HCT116 (cell line): ENCODE measurements around the gene RAP2A. TPM values are rescaled to one million over a fixed set of nuclear protein-coding genes. Genes with fewer than 3 reads are reported as not detected.

Source experiments
- ATAC-seq: fragments of 200-7000 bp; cut with Tn5 transposase; 2 replicates; pipeline ENCODE4 v1.9.1; 2020; ENCODE audit warnings: mild to moderate bottlenecking, moderate library complexity
- BruUV-seq: library from RNA; stranded (reverse); fragments of 400-500 nt; replicated peaks from 2 replicates; lab custom pipeline; 2021; lab: Mats Ljungman, UMichigan
- CTCF ChIA-PET: fragments of 300-600 bp; sonication (Branson Sonifier 250); formaldehyde crosslinking; loops from one replicate; lab custom pipeline; 2021; ENCODE audit warnings: antibody characterized with exemption; lab: Charles Lee
- POLR2A ChIA-PET: fragments of 300-600, 350-600 bp; sonication (Branson Sonifier 250); formaldehyde crosslinking; loops from one replicate; lab custom pipeline; 2021; ENCODE audit warnings: antibody characterized with exemption; lab: Charles Lee
- RAD21 ChIA-PET, 2 experiments: fragments of 300-600 bp; sonication (Branson Sonifier 250); formaldehyde crosslinking; loops; one replicate each; lab custom pipeline; 2023; ENCODE audit warnings: low total read pairs in 2 of 2; ENCODE audit not compliant: uncharacterized antibody in 2 of 2, unreplicated experiment in 2 of 2, low non-redundant PET in 1 of 2; lab: Charles Lee
- DNase-seq: peaks from one replicate; pipeline ENCODE4 v3.0.0-alpha.2; 2010; ENCODE audit warnings: low read depth, low spot score
- H2AFZ ChIP-seq: fragments of 200-600 bp; shearing (Covaris generic), sonication (generic); 2 replicates; pipeline ENCODE4 v1.6.1; 2017; ENCODE audit warnings: low read depth, mixed run types, mixed read lengths, antibody characterized with exemption, low read length; ENCODE audit not compliant: poor library complexity, severe bottlenecking
- H3K27ac ChIP-seq: 2 replicates; pipeline ENCODE4 v1.5.1; 2012; ENCODE audit warnings: low read depth, low read length
- H3K27me3 ChIP-seq: fragments of 200-600 bp; sonication (generic); 2 replicates; pipeline ENCODE4 v1.6.1; 2016; ENCODE audit warnings: mixed run types, low read length, mixed read lengths; ENCODE audit not compliant: insufficient read depth
- H3K36me3 ChIP-seq, 2 experiments: fragments of 200-500 bp in 1 of 2; fragments of 200-600 bp in 1 of 2; sonication (Bioruptor generic) in 1 of 2; sonication (generic) in 1 of 2; 2 replicates each; pipeline versions ENCODE4 v1.5.1 to v1.6.1; 2014 to 2016; ENCODE audit warnings: low read length in 2 of 2, inconsistent platforms in 1 of 2, mixed read lengths in 1 of 2, mixed run types in 1 of 2; ENCODE audit not compliant: insufficient read depth in 2 of 2, control insufficient read depth in 1 of 2
- H3K4me1 ChIP-seq, 2 experiments: fragments of 200-600 bp in 1 of 2; sonication (generic) in 1 of 2; 2 replicates each; pipeline versions ENCODE4 v1.5.1 to v1.6.1; 2012 to 2017; ENCODE audit warnings: low read length in 2 of 2, inconsistent platforms in 1 of 2, mild to moderate bottlenecking in 1 of 2, mixed read lengths in 1 of 2, mixed run types in 1 of 2, moderate library complexity in 1 of 2; ENCODE audit not compliant: insufficient read depth in 2 of 2, control insufficient read depth in 1 of 2
- H3K4me2 ChIP-seq: fragments of 200-600 bp; sonication (generic); 2 replicates; pipeline ENCODE4 v1.6.1; 2017; ENCODE audit warnings: mixed run types, low read length, mixed read lengths
- H3K4me3 ChIP-seq, 2 experiments: fragments of 200-600 bp in 1 of 2; sonication (generic) in 1 of 2; replicated peaks in 1 of 2; 2 replicates each; pipeline ENCODE4 v1.5.1; 2011 to 2016; ENCODE audit warnings: low read length in 2 of 2, control low read depth in 1 of 2, low read depth in 1 of 2, mild to moderate bottlenecking in 1 of 2, mixed read lengths in 1 of 2, mixed run types in 1 of 2
- H3K79me2 ChIP-seq: fragments of 200-600 bp; sonication (generic); 2 replicates; pipeline ENCODE4 v1.6.1; 2017; ENCODE audit warnings: mild to moderate bottlenecking, mixed run types, low read length, moderate library complexity, mixed read lengths; ENCODE audit not compliant: insufficient read depth
- H3K9ac ChIP-seq: fragments of 200-600 bp; sonication (generic); 2 replicates; pipeline ENCODE4 v1.6.1; 2016; ENCODE audit warnings: low read length, mixed read lengths
- H3K9me2 ChIP-seq: fragments of 200-600 bp; sonication (generic), shearing (Covaris generic); 2 replicates; pipeline ENCODE4 v1.6.1; 2017; ENCODE audit warnings: mixed run types, mild to moderate bottlenecking, moderate library complexity; ENCODE audit not compliant: insufficient read depth
- H3K9me3 ChIP-seq, 2 experiments: fragments of 200-500 bp in 1 of 2; fragments of 200-600 bp in 1 of 2; sonication (Bioruptor generic) in 1 of 2; sonication (generic) in 1 of 2; 2 replicates each; pipeline ENCODE4 v1.6.1; 2014 to 2017; ENCODE audit warnings: low read length in 2 of 2, mixed read lengths in 2 of 2, inconsistent platforms in 1 of 2, low read depth in 1 of 2, mild to moderate bottlenecking in 1 of 2, mixed run types in 1 of 2, moderate library complexity in 1 of 2; ENCODE audit not compliant: control insufficient read depth in 1 of 2, insufficient read depth in 1 of 2
- H4K20me1 ChIP-seq: fragments of 200-600 bp; sonication (generic), shearing (Covaris generic); 2 replicates; pipeline ENCODE4 v1.6.1; 2017; ENCODE audit warnings: mixed run types, mild to moderate bottlenecking, moderate library complexity; ENCODE audit not compliant: insufficient read depth
- EGR1 ChIP-seq: IDR thresholded peaks from 2 replicates; pipeline ENCODE4 v1.6.1; 2012; ENCODE audit warnings: low read depth
- EZH2 ChIP-seq: fragments of 200-600 bp; sonication (generic); IDR thresholded peaks from 2 replicates; pipeline ENCODE4 v1.6.1; 2017; ENCODE audit warnings: antibody characterized with exemption, mixed run types
- FOSL1 ChIP-seq: IDR thresholded peaks from 2 replicates; pipeline ENCODE4 v1.6.1; 2012; ENCODE audit warnings: low read depth
- RAD21 ChIP-seq: IDR thresholded peaks from 2 replicates; pipeline ENCODE4 v1.6.1; 2012; ENCODE audit warnings: low read depth, mild to moderate bottlenecking
- REST ChIP-seq: IDR thresholded peaks from 2 replicates; pipeline ENCODE4 v1.6.1; 2012; ENCODE audit warnings: low read depth
- SP1 ChIP-seq: IDR thresholded peaks from 2 replicates; pipeline ENCODE4 v1.6.1; 2012; ENCODE audit warnings: low read depth
- TCF7L2 ChIP-seq: IDR thresholded peaks from 2 replicates; pipeline ENCODE4 v1.7.0; 2011; ENCODE audit warnings: borderline replicate concordance, inconsistent platforms; ENCODE audit not compliant: insufficient read depth, insufficient read length; ENCODE audit errors: extremely low read depth
- intact Hi-C: fragments of 100-400 bp; cut with micrococcal nuclease; formaldehyde crosslinking; loops from 2 replicates; pipeline ENCODE4 v1.10.0; 2022
- total RNA-seq: library from RNA; stranded (reverse); gene quantifications from one replicate; pipeline ENCODE4 v1.2.1, GENCODE V29; 2021; ENCODE audit not compliant: unreplicated experiment
- TF ChIP-seq, protein P1 (sequence below): IDR thresholded peaks from 2 replicates; pipeline ENCODE4 v1.6.1; 2012
- TF ChIP-seq, protein P2 (sequence below): IDR thresholded peaks from 2 replicates; pipeline ENCODE4 v1.6.1; 2012

RAP2A gene
- total RNA-seq, 1 experiment from 2014 or later = 27.6 TPM

DNA sequence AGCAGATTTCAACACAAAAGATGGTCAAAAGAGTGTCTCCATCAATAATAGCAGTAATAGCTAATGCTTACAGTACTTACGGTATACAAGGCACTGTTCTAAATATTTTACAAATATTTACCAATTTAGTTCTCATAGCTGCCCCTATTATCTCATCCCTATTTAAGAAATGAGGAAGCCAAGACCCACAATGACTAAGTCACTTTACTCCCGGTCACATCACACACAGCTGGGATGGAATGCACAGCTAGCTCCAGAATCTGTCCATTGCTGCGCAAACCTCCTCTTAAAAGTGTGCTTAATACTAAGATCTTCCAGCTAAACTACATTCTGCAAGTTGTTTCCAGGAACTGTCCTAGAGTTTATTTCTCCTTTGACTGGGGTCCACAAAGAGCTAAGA, 63.4 kb downstream of the RAP2A start:
- no TSS peak for BruUV-seq

GRCh38 chr13:97498419-97498818, 64.5 kb downstream of the RAP2A start:
- BruUV-seq = no TSS peak
- no peaks in the 10 kb centered on the region for H3K4me1 ChIP-seq
- intact Hi-C loops = no loop called here
- H3K27ac ChIP-seq = no peak overlapping the region
- RAD21 ChIA-PET = no interaction called here
- no peak for TF ChIP-seq TCF7L2
- no peak for TF ChIP-seq REST
- TF ChIP-seq FOSL1 = no peak
- TF ChIP-seq, protein P1, sequence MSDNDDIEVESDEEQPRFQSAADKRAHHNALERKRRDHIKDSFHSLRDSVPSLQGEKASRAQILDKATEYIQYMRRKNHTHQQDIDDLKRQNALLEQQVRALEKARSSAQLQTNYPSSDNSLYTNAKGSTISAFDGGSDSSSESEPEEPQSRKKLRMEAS = no peak
- TF ChIP-seq, protein P2, sequence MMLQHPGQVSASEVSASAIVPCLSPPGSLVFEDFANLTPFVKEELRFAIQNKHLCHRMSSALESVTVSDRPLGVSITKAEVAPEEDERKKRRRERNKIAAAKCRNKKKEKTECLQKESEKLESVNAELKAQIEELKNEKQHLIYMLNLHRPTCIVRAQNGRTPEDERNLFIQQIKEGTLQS = no peak
- TF ChIP-seq SP1 = no peak
- no peak for TF ChIP-seq RAD21
- TF ChIP-seq EGR1 = no peak
- no peak overlapping the region for H3K4me3 ChIP-seq
- CTCF ChIA-PET = no interaction called here
- POLR2A ChIA-PET = no interaction called here
- 0 out of 2 replicates have a peak, but pooled peaks cover under 1% of the 10 kb centered on the region for H3K27me3 ChIP-seq
- DNase-seq = no peak
- no peaks in the 10 kb centered on the region for H3K9me3 ChIP-seq
- no peak overlapping the region for H2AFZ ChIP-seq
- no peaks in the 10 kb centered on the region for H3K9me2 ChIP-seq
- H3K36me3 ChIP-seq = no peaks in the 10 kb centered on the region
- ATAC-seq = no peak
- no peaks in the 10 kb centered on the region for H4K20me1 ChIP-seq
- H3K9ac ChIP-seq = no peak overlapping the region
- H3K79me2 ChIP-seq = no peaks in the 10 kb centered on the region
- H3K4me2 ChIP-seq = no peak overlapping the region

More for the DNA sequence above, 63.4 kb downstream of the RAP2A start:
- POLR2A ChIA-PET = no interaction called here
- Histone ChIP-seq H2AFZ (no peak overlapping the region), H3K9ac (no peak overlapping the region), H3K27ac (no peak overlapping the region), H3K4me3 (no peak overlapping the region), H3K4me2 (no peak overlapping the region), H3K9me3 (no peaks in the 10 kb centered on the region), H3K9me2 (no peaks in the 10 kb centered on the region), H3K79me2 (no peaks in the 10 kb centered on the region), H3K27me3 (no peaks in the 10 kb centered on the region), H4K20me1 (no peaks in the 10 kb centered on the region), H3K36me3 (no peaks in the 10 kb centered on the region), H3K4me1 (no peaks in the 10 kb centered on the region)
- DNase-seq = no peak
- no peak for TF ChIP-seq EZH2
- RAD21 ChIA-PET = no interaction called here
- no peak for ATAC-seq
- CTCF ChIA-PET = no interaction called here
- intact Hi-C loops = no loop called here
